ENCODE measurements around the gene NAA80.

GRCh38 chr3:50274371-50275104 is 24.7 kb downstream of the NAA80 start:
- no peak for TF ChIP-seq JUND (IDR thresholded peaks at IDR 0.05; ENCODE audit: low read depth, low read length)
- no peak for TF ChIP-seq BHLHE40 (IDR thresholded peaks at IDR 0.05; ENCODE audit: borderline replicate concordance in 1 of 2, low read depth in 2 of 2, low read length in 1 of 2)
- TF ChIP-seq POLR2A (IDR thresholded peaks at IDR 0.05; ENCODE audit: low read depth, low read length): no peak
- TF ChIP-seq ZBTB4 (CRISPR knock-in tag; IDR thresholded peaks at IDR 0.05): no peak
- no peak for TF ChIP-seq POLR2AphosphoS5 (IDR thresholded peaks at IDR 0.05; ENCODE audit: low read length)
- no peak for TF ChIP-seq MTA3 (IDR thresholded peaks at IDR 0.05; ENCODE audit: borderline replicate concordance, low read length)
- no peak for TF ChIP-seq ZNF384 (IDR thresholded peaks at IDR 0.05; ENCODE audit: borderline replicate concordance, low read depth, low read length)
- no peak for TF ChIP-seq NRF1 (conservative IDR thresholded peaks at IDR 0.05; ENCODE audit: low read depth, low read length)
- no peak for TF ChIP-seq CEBPB (IDR thresholded peaks at IDR 0.05; ENCODE audit: borderline replicate concordance in 1 of 2, low read depth in 2 of 2, low read length in 2 of 2)
- TF ChIP-seq CTCF (IDR thresholded peaks at IDR 0.05 in 2 of 3, conservative IDR thresholded peaks at IDR 0.05 in 1 of 3; ENCODE audit: control insufficient read depth in 2 of 3, extremely low read depth in 1 of 3, insufficient read depth in 1 of 3, low read depth in 3 of 3, low read length in 3 of 3): peak; percentile 70 to 80 (median 77)
- no peak for TF ChIP-seq PAX8 (IDR thresholded peaks at IDR 0.05)

Measured in GM12878 (cell line).